HepG2 (cell line): ENCODE measurements around the gene KIAA1217. TPM values are rescaled to one million over a fixed set of nuclear protein-coding genes. Genes with fewer than 3 reads are reported as not detected.

Source experiments
- ARNTL ChIP-seq: sonication (generic); formaldehyde crosslinking; IDR thresholded peaks from 2 replicates; pipeline ENCODE4 v1.4.0; 2020; ENCODE audit warnings: mild to moderate bottlenecking, missing genetic modification reagents
- ASH2L ChIP-seq: fragments of 300-600, 200-600 bp; sonication (generic); IDR thresholded peaks from 2 replicates; pipeline ENCODE4 v1.7.0; 2017; ENCODE audit warnings: low read depth, mild to moderate bottlenecking, moderate library complexity, mixed read lengths, low read length; ENCODE audit not compliant: insufficient read length
- ETV5 ChIP-seq: IDR thresholded peaks from 2 replicates; pipeline ENCODE4 v1.6.1; 2018; ENCODE audit warnings: missing biosample characterization, missing genetic modification reagents, inconsistent platforms, borderline replicate concordance
- GABPB1 ChIP-seq: IDR thresholded peaks from 2 replicates; pipeline ENCODE4 v1.6.1; 2016; ENCODE audit warnings: mild to moderate bottlenecking, missing genetic modification reagents, moderate library complexity, missing compliant biosample characterization
- HMGA1 ChIP-seq: sonication (generic); formaldehyde crosslinking; conservative IDR thresholded peaks from 2 replicates; pipeline ENCODE4 v1.4.0; 2020; ENCODE audit warnings: missing genetic modification reagents
- HNRNPK ChIP-seq: fragments of 200-400 bp; formaldehyde crosslinking; IDR thresholded peaks from 2 replicates; pipeline ENCODE4 v1.6.1; 2018; ENCODE audit warnings: low read length, low read depth, moderate library complexity, mild to moderate bottlenecking; ENCODE audit not compliant: poor library complexity, severe bottlenecking
- KDM1A ChIP-seq: IDR thresholded peaks from 2 replicates; pipeline ENCODE4 v1.6.1; 2016; ENCODE audit warnings: missing compliant biosample characterization
- POLR2G ChIP-seq: fragments of 200-400 bp; formaldehyde crosslinking; IDR thresholded peaks from 2 replicates; pipeline ENCODE4 v1.6.1; 2018; ENCODE audit warnings: mild to moderate bottlenecking, low read depth, low read length, moderate library complexity
- RFX1 ChIP-seq: fragments of 450-650 bp; IDR thresholded peaks from 2 replicates; pipeline ENCODE4 v1.6.1; 2017
- RXRB ChIP-seq: IDR thresholded peaks from 2 replicates; pipeline ENCODE4 v1.6.1; 2016; ENCODE audit warnings: borderline replicate concordance, missing genetic modification reagents, missing compliant biosample characterization
- SKI ChIP-seq: fragments of 450-650 bp; IDR thresholded peaks from one replicate; pipeline ENCODE4 v1.6.1; 2018; ENCODE audit warnings: mild to moderate bottlenecking; ENCODE audit not compliant: partially characterized antibody
- SMAD3 ChIP-seq: sonication (generic); formaldehyde crosslinking; IDR thresholded peaks from 2 replicates; pipeline ENCODE4 v1.4.0; 2020; ENCODE audit warnings: missing genetic modification reagents
- SOX13 ChIP-seq, 3 experiments: fragments of 450-650 bp in 1 of 3; sonication (generic) in 1 of 3; formaldehyde crosslinking in 1 of 3; IDR thresholded peaks in 2 of 3; conservative IDR thresholded peaks in 1 of 3; 2 replicates each; pipeline versions ENCODE4 v1.5.0 to v1.6.1; 2016 to 2020; ENCODE audit warnings: antibody characterized with exemption in 1 of 3, mild to moderate bottlenecking in 1 of 3, missing compliant biosample characterization in 1 of 3, missing genetic modification reagents in 1 of 3, moderate library complexity in 1 of 3
- XRCC5 ChIP-seq: fragments of 200-400 bp; formaldehyde crosslinking; optimal IDR thresholded peaks from 2 replicates; pipeline ENCODE3; 2017; ENCODE audit warnings: mild to moderate bottlenecking, low read length
- ZFP62 ChIP-seq: sonication (generic); formaldehyde crosslinking; IDR thresholded peaks from 2 replicates; pipeline ENCODE4 v1.4.0; 2020; ENCODE audit warnings: missing genetic modification reagents
- ZNF160 ChIP-seq: sonication (generic); formaldehyde crosslinking; IDR thresholded peaks from 2 replicates; pipeline ENCODE4 v1.8.0; 2022; ENCODE audit warnings: mild to moderate bottlenecking, inconsistent platforms, missing genetic modification reagents
- ZNF180 ChIP-seq: sonication (generic); formaldehyde crosslinking; IDR thresholded peaks from 2 replicates; pipeline ENCODE4 v1.4.0; 2020; ENCODE audit warnings: low read depth, missing genetic modification reagents, borderline replicate concordance
- ZNF235 ChIP-seq: sonication (generic); formaldehyde crosslinking; IDR thresholded peaks from 2 replicates; pipeline ENCODE4 v1.8.1; 2023; ENCODE audit warnings: mild to moderate bottlenecking, missing genetic modification reagents, borderline replicate concordance
- ZNF567 ChIP-seq: sonication (generic); formaldehyde crosslinking; IDR thresholded peaks from 2 replicates; pipeline ENCODE4 v1.8.1; 2023; ENCODE audit warnings: mild to moderate bottlenecking, missing genetic modification reagents, borderline replicate concordance
- ZNF83 ChIP-seq: sonication (generic); formaldehyde crosslinking; IDR thresholded peaks from 2 replicates; pipeline ENCODE4 v1.4.0; 2020; ENCODE audit warnings: missing genetic modification reagents, mild to moderate bottlenecking, borderline replicate concordance
- ZNF850 ChIP-seq: sonication (generic); formaldehyde crosslinking; conservative IDR thresholded peaks from 2 replicates; pipeline ENCODE4 v1.9.0; 2021; ENCODE audit warnings: mild to moderate bottlenecking, missing genetic modification reagents
- ZSCAN21 ChIP-seq: sonication (generic); formaldehyde crosslinking; IDR thresholded peaks from 2 replicates; pipeline ENCODE4 v1.8.0; 2022; ENCODE audit warnings: mild to moderate bottlenecking, missing genetic modification reagents, moderate library complexity, borderline replicate concordance
- polyA plus RNA-seq, 8 experiments: library from polyadenylated mRNA; depleted of rRNA in 3 of 8; stranded (reverse) in 7 of 8; unstranded in 1 of 8; fragments of >200 nt; fragmentation: Illumina TruSeq in 4 of 8; extraction: Trizol in 4 of 8; gene quantifications; 2 replicates each; pipeline versions ENCODE4 v1.2.1 to v1.2.3, GENCODE V29; 2011 to 2016; ENCODE audit warnings: low read depth in 4 of 8, missing spikeins in 1 of 8, mixed read lengths in 1 of 8; ENCODE audit not compliant: insufficient read depth in 1 of 8
- total RNA-seq, 5 experiments: library from RNA; depleted of rRNA; stranded (reverse); fragments of >200 nt; fragmentation: Illumina TruSeq; extraction: Trizol; gene quantifications; 2 replicates each; pipeline ENCODE4 v1.2.3, GENCODE V29; 2016; ENCODE audit warnings: low read depth in 1 of 5
- TF ChIP-seq, protein P1 (sequence below): sonication (generic); formaldehyde crosslinking; IDR thresholded peaks from 2 replicates; pipeline ENCODE4 v1.4.0; 2020; ENCODE audit warnings: missing genetic modification reagents
- TF ChIP-seq, protein P2 (sequence below): sonication (generic); formaldehyde crosslinking; IDR thresholded peaks from 2 replicates; pipeline ENCODE4 v1.8.0; 2022; ENCODE audit warnings: missing genetic modification reagents, low read depth, mild to moderate bottlenecking, borderline replicate concordance

KIAA1217 gene
- total and polyA plus RNA-seq, 2 of the 13 experiments (the other 11 are each of a cell fraction or from before 2014, with no cell fraction given) = 4.6 to 10.9 TPM

DNA sequence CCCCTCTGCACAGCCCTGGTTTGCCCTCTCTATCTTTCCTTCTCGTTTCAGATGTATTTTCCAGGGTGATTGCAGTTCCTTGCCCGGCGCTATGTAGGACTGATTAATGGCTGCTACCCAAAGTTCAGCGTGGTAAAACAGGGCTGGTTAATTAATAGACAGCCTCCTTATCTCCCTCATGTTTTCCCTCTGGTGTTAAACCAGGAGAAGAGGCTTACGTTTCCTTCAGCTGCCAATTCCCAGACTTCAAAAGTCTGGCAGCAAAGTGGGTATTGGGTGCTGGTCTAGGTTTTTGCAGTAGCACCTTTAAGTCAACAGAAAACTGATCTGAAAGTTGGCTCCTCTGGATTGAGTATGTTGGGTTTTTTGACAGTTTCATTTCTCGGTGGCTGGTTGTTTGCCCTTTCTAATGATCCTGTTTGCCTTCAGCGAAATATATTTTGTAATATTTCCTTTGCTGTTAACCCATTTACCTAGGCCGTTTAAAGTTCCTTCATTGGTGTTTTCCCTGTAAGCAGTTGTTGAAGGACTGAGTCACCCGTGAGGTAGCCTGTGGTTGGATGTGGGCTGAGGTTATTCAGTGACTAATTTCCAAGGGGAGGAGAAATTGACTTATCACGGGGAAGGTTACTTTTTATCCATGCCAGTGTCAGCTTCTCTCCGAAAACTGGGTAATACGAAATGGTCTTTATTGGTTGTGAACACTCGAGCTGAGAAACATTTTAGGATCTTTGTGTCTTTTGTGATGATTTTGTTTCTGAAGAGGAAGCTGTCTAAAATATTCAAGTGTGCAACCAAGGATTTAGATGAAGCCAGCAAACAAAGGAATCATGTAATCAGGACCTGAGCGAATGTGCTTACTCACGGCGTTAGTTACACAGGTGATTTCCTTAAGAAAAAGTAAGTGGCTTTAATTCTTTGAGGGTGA is 257.2 kb downstream of the KIAA1217 start (continued):
- TF ChIP-seq KDM1A (CRISPR knock-in tag) = no peak
- TF ChIP-seq ETV5 (CRISPR knock-in tag) = no peak
- no peak for TF ChIP-seq SKI
- no peak for TF ChIP-seq ZNF235 (CRISPR knock-in tag)
- TF ChIP-seq ZNF850 (CRISPR knock-in tag) = no peak
- peak; percentile 85 for TF ChIP-seq ASH2L
- no peak for TF ChIP-seq ZNF160 (CRISPR knock-in tag)
- no peak for TF ChIP-seq HMGA1 (CRISPR knock-in tag)
- peak; percentile 27; the same call in 1 of the 2 replicates for TF ChIP-seq SOX13 (IDR thresholded peaks at IDR 0.05)
- no peak; a peak in 1 of 4 replicates for TF ChIP-seq SOX13 (CRISPR knock-in tag; conservative IDR thresholded peaks at IDR 0.05 in 1 of 2, IDR thresholded peaks at IDR 0.05 in 1 of 2)
- TF ChIP-seq GABPB1 = no peak; the same call in 1 of the 2 replicates
- peak; percentile 33; the same call in 1 of the 2 replicates for TF ChIP-seq POLR2G
- TF ChIP-seq SMAD3 (CRISPR knock-in tag) = peak; percentile 67; the same call in 1 of the 2 replicates
- TF ChIP-seq ARNTL (CRISPR knock-in tag) = no peak
- peak; percentile 8; the same call in 1 of the 2 replicates for TF ChIP-seq RXRB
- no peak for TF ChIP-seq XRCC5
- no peak for TF ChIP-seq ZFP62 (CRISPR knock-in tag)
- TF ChIP-seq, protein P1, sequence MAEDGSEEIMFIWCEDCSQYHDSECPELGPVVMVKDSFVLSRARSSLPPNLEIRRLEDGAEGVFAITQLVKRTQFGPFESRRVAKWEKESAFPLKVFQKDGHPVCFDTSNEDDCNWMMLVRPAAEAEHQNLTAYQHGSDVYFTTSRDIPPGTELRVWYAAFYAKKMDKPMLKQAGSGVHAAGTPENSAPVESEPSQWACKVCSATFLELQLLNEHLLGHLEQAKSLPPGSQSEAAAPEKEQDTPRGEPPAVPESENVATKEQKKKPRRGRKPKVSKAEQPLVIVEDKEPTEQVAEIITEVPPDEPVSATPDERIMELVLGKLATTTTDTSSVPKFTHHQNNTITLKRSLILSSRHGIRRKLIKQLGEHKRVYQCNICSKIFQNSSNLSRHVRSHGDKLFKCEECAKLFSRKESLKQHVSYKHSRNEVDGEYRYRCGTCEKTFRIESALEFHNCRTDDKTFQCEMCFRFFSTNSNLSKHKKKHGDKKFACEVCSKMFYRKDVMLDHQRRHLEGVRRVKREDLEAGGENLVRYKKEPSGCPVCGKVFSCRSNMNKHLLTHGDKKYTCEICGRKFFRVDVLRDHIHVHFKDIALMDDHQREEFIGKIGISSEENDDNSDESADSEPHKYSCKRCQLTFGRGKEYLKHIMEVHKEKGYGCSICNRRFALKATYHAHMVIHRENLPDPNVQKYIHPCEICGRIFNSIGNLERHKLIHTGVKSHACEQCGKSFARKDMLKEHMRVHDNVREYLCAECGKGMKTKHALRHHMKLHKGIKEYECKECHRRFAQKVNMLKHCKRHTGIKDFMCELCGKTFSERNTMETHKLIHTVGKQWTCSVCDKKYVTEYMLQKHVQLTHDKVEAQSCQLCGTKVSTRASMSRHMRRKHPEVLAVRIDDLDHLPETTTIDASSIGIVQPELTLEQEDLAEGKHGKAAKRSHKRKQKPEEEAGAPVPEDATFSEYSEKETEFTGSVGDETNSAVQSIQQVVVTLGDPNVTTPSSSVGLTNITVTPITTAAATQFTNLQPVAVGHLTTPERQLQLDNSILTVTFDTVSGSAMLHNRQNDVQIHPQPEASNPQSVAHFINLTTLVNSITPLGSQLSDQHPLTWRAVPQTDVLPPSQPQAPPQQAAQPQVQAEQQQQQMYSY (CRISPR knock-in tag) = no peak
- TF ChIP-seq HNRNPK = no peak
- TF ChIP-seq ZNF180 (CRISPR knock-in tag) = no peak
- no peak for TF ChIP-seq ZNF83 (CRISPR knock-in tag)
- TF ChIP-seq RFX1 = no peak
- TF ChIP-seq ZNF567 (CRISPR knock-in tag) = no peak
- TF ChIP-seq, protein P2, sequence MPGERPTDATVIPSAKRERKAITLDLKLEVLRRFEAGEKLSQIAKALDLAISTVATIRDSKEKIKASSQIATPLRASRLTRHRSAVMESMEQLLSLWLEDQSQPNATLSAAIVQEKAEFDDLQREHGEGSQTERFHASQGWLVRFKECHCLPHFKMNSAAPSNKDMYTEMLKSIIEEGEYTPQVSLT (CRISPR knock-in tag) = no peak
- TF ChIP-seq ZSCAN21 (CRISPR knock-in tag) = no peak
